Mucosa of descending colon (tissue), 3 donors: Measurements from ENCODE around the gene UCK2. TPM values are rescaled to one million over a fixed set of nuclear protein-coding genes. Genes with fewer than 3 reads are reported as not detected.
A peak's percentile ranks its signal among the peaks of the same experiment; 100 is the strongest.
"Not testable (repeated sequence)": the region's sequence is repeated elsewhere in the genome, so short reads cannot be mapped to it uniquely, and the experiment has no call there.

ENCODE experiments used
- ATAC-seq: fragments of 200-7000 bp; cut with Tn5 transposase; one replicate; pipeline ENCODE4 v1.9.1; 2020; ENCODE audit warnings: mild to moderate bottlenecking, moderate library complexity
- DNase-seq, 3 donors: peaks; one replicate each; pipeline ENCODE4 v3.0.0-alpha.2; 2020
- H3K36me3 ChIP-seq: fragments of 200-600 bp; one replicate; pipeline ENCODE4 v1.8.0; 2021; ENCODE audit warnings: low read depth, mild to moderate bottlenecking
- H3K4me1 ChIP-seq: fragments of 200-600 bp; one replicate; pipeline ENCODE4 v1.8.0; 2021; ENCODE audit warnings: low read depth, mild to moderate bottlenecking
- H3K4me3 ChIP-seq: fragments of 200-600 bp; one replicate; pipeline ENCODE4 v1.8.0; 2021; ENCODE audit warnings: mild to moderate bottlenecking
- H3K9me3 ChIP-seq: fragments of 200-600 bp; one replicate; pipeline ENCODE4 v1.8.0; 2021; ENCODE audit warnings: mild to moderate bottlenecking
- CTCF ChIP-seq: fragments of 200-600 bp; IDR thresholded peaks from one replicate; pipeline ENCODE4 v1.8.0; 2022; ENCODE audit warnings: antibody characterized with exemption, mild to moderate bottlenecking
- intact Hi-C, 2 donors: fragments of 100-400 bp; cut with DNase I in 1 of 2; cut with micrococcal nuclease in 1 of 2; formaldehyde crosslinking; loops; one replicate each; pipeline versions ENCODE4 v1.11.0 to v1.11.1; 2022; cut with DNase I, micrococcal nuclease
- long read RNA-seq, 2 donors: library from polyadenylated mRNA; unstranded; transcript quantifications; one replicate each; pipeline ENCODE4 v2.0.0, GENCODE V29; 2019 to 2021
- total RNA-seq, 3 donors: library from RNA; stranded (reverse); fragmentation: NEBNext Ultra II Directional in 2 of 3; extraction: Animal tissue kit (Norgen Biotek cat#: 25700) in 2 of 3; gene quantifications; one replicate each; pipeline versions ENCODE4 v1.2.1 to v1.2.4, GENCODE V29; 2021 to 2023
- donor health status: DM: no; HTN: no; CAD: no; lungs with moderate emphysema.
- donor health status: DM: no; HTN: no; CAD: no.
- donor health status: DM: no; HTN: yes; CAD: no.

UCK2 gene
- 10 to 100 TPM; 41.6 to 86.5 (median 51.8) TPM for total RNA-seq
- long read RNA-seq, donor 1, transcript UCK2-201 (7 exons, 1,375 nt): major isoform, 8 of 19 reads
- long read RNA-seq, donor 1, partial matches to known transcripts: 4 of 19 reads
- long read RNA-seq, donor 1, other reads (novel, unspliced or antisense): 7 of 19 reads
- long read RNA-seq, donor 2, full-length matches to known transcripts: 18 of 31 reads
- long read RNA-seq, donor 2, partial matches to known transcripts: 3 of 31 reads
- long read RNA-seq, donor 2, other reads (novel, unspliced or antisense): 10 of 31 reads

- Histone ChIP-seq H3K36me3 (no peaks in the 10 kb centered on the region), H3K9me3 (no peaks in the 10 kb centered on the region), H3K4me3 (peak within 1 kb of the TSS; percentile 74), H3K4me1 (peaks cover 4% of the 10 kb centered on the region)
- TF ChIP-seq CTCF: no peak
- DNase-seq: peak; percentile 83 to 89 (median 89)
- intact Hi-C loops: no loop called here
- ATAC-seq: peak; percentile 91
Measured at GRCh38 chr1:165827268-165828102, at the start of gene UCK2. Gene UCK2 (plus strand): TSS chr1:165827614. CDS start chr1:165827834, 220 bp downstream.

- ATAC-seq, H3K4me3 ChIP-seq, H3K9me3 ChIP-seq, H3K4me1 ChIP-seq, intact Hi-C loops, DNase-seq, H3K36me3 ChIP-seq: not testable (repeated sequence)
Measured at GRCh38 chr1:165778197-165778596, 49.2 kb upstream of the UCK2 start.

GRCh38 chr1:165783519-165783918 is 43.9 kb upstream of the UCK2 start:
- H3K4me3 ChIP-seq, ATAC-seq, DNase-seq, H3K36me3 ChIP-seq, intact Hi-C loops, H3K9me3 ChIP-seq, H3K4me1 ChIP-seq: not testable (repeated sequence)

GRCh38 chr1:165787741-165788140 is 39.7 kb upstream of the UCK2 start:
- intact Hi-C loops: no loop called here
- DNase-seq (no peak), ATAC-seq (no peak)
- Histone ChIP-seq H3K9me3 (peaks cover 6% of the 10 kb centered on the region), H3K4me1 (no peaks in the 10 kb centered on the region), H3K4me3 (no peak overlapping the region), H3K36me3 (no peaks in the 10 kb centered on the region)
- TF ChIP-seq CTCF: no peak

GRCh38 chr1:165793951-165794350 is 33.5 kb upstream of the UCK2 start:
- ATAC-seq: no peak
- intact Hi-C loops: no loop called here

GRCh38 chr1:165795894-165796293 is 31.5 kb upstream of the UCK2 start:
- ATAC-seq (no peak), DNase-seq (no peak)
- H3K4me3 ChIP-seq: no peak overlapping the region
- no peaks in the 10 kb centered on the region for H3K36me3 ChIP-seq
- peaks cover 2% of the 10 kb centered on the region for H3K9me3 ChIP-seq
- no peak for TF ChIP-seq CTCF
- intact Hi-C loops: no loop called here
- no peaks in the 10 kb centered on the region for H3K4me1 ChIP-seq

More at GRCh38 chr1:165793951-165794350, 33.5 kb upstream of the UCK2 start:
- Histone ChIP-seq H3K36me3 (no peaks in the 10 kb centered on the region), H3K4me3 (no peak overlapping the region), H3K4me1 (no peaks in the 10 kb centered on the region), H3K9me3 (no peaks in the 10 kb centered on the region)
- DNase-seq: no peak
- TF ChIP-seq CTCF: no peak
